ENCODE measurements around the gene SLC35F1. TPM values are rescaled to one million over a fixed set of nuclear protein-coding genes. Genes with fewer than 3 reads are reported as not detected.

SLC35F1 gene
- total and polyA plus RNA-seq, 8 donors = under 0.01 to 6.8 (median 0.38) TPM; not detected in 2

- intact Hi-C loops (cut with DNase I; ENCODE audit: low total_unique reads) = no loop called here
- peak in 1 of 2 donors; percentile 40 for DNase-seq
- H3K27me3 ChIP-seq = no peaks in the 10 kb centered on the region
- no peak overlapping the region for H3K4me3 ChIP-seq
- 33 to 56% (median 52%) methylated on average over 2 of the region's 2 CpGs for WGBS, 5 donors
- no peak overlapping the region for H3K27ac ChIP-seq
- TF ChIP-seq POLR2A (IDR thresholded peaks at IDR 0.05) (no peak), CTCF (IDR thresholded peaks at IDR 0.05) (no peak), EP300 (IDR thresholded peaks at IDR 0.05) (no peak), POLR2AphosphoS5 (IDR thresholded peaks at IDR 0.05) (no peak)
- H3K36me3 ChIP-seq = no peaks in the 10 kb centered on the region
- no peaks in the 10 kb centered on the region for H3K9me3 ChIP-seq
- H3K4me1 ChIP-seq = peaks cover 8 to 50% (median 26%) of the 10 kb centered on the region in 4 donors
These were observed 413.6 kb downstream of the SLC35F1 start for GRCh38 chr6:118320652-118321051.

DNA sequence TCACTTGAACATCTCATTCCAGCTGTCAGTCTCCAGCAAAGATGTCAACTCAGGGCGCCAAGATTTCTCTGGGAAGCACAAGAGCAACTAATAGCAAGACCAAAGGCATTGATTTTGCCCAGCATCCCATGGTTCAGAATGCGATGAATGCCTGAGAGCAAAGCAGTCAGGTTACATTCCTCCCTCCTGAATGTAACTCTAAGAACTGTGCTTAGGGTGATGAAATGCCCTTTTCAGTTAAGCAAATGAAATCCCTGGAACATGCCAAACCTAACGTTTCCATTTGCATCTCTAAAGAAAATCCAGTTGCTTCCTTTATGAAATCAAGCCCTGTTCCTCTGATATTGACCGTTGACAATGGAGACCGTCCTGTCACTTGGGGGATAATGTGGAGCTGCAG is 417.1 kb downstream of the SLC35F1 start:
- DNase-seq = no peak
- H3K9me3 ChIP-seq = no peaks in the 10 kb centered on the region
- no peak for TF ChIP-seq EP300 (IDR thresholded peaks at IDR 0.05)
- no peak for TF ChIP-seq POLR2A (IDR thresholded peaks at IDR 0.05)
- no peak for TF ChIP-seq CTCF (IDR thresholded peaks at IDR 0.05)
- TF ChIP-seq POLR2AphosphoS5 (IDR thresholded peaks at IDR 0.05) = no peak
- 69 to 78% (median 74%) methylated on average over 5 of the region's 5 CpGs for WGBS, 5 donors
- H3K27ac ChIP-seq = no peak overlapping the region
- no peak overlapping the region for H3K4me3 ChIP-seq
- intact Hi-C loops (cut with DNase I; ENCODE audit: low total_unique reads) = no loop called here
- peaks cover 0 to 35% (median 6%) of the 10 kb centered on the region in 4 donors for H3K4me1 ChIP-seq
- no peaks in the 10 kb centered on the region for H3K36me3 ChIP-seq
- no peaks in the 10 kb centered on the region for H3K27me3 ChIP-seq

GRCh38 chr6:118325220-118325860 is 418.3 kb downstream of the SLC35F1 start:
- Histone ChIP-seq H3K27me3 (no peaks in the 10 kb centered on the region), H3K4me1 (peaks cover 0 to 30% (median 3%) of the 10 kb centered on the region in 4 donors), H3K27ac (peak overlapping the region in 1 of 5 donors; percentile 3), H3K9me3 (no peaks in the 10 kb centered on the region), H3K4me3 (no peak overlapping the region), H3K36me3 (no peaks in the 10 kb centered on the region)
- DNase-seq = no peak
- WGBS, 5 donors = 74 to 86% (median 83%) methylated on average over 10 of the region's 10 CpGs
- TF ChIP-seq POLR2A (IDR thresholded peaks at IDR 0.05) (no peak), EP300 (IDR thresholded peaks at IDR 0.05) (no peak), POLR2AphosphoS5 (IDR thresholded peaks at IDR 0.05) (no peak), CTCF (IDR thresholded peaks at IDR 0.05) (no peak)
- intact Hi-C loops (cut with DNase I; ENCODE audit: low total_unique reads) = no loop called here

- no peak for DNase-seq
- H3K4me3 ChIP-seq = no peak overlapping the region
- H3K9me3 ChIP-seq = no peaks in the 10 kb centered on the region
- TF ChIP-seq POLR2A (IDR thresholded peaks at IDR 0.05) = no peak
- peak overlapping the region in 1 of 5 donors; percentile 19 for H3K27ac ChIP-seq
- H3K36me3 ChIP-seq = no peaks in the 10 kb centered on the region
- H3K27me3 ChIP-seq = no peaks in the 10 kb centered on the region
- intact Hi-C loops (cut with DNase I; ENCODE audit: low total_unique reads) = no loop called here
- peaks cover 0 to 25% (median 0%) of the 10 kb centered on the region in 4 donors for H3K4me1 ChIP-seq
These were observed 419.6 kb downstream of the SLC35F1 start for GRCh38 chr6:118326712-118327111.

DNA sequence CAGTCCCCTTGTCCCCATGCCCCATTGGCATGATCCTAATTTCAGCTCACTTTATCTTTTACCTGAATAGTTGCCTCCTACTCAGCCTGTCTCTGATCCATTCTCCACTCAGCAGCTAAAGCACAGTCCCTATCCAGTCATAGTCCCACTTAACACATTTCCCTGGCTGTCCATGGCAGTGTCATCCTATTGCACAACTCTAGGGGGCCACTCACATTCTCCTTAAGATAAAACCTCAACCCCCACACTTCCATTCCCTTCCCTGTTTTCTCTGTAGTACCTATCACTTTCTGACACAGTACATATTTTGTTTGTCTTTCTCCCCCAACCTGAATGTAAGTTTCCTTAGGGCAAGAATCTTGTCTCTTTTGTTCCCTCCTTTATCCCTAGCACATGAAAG is 420.2 kb downstream of the SLC35F1 start:
- TF ChIP-seq POLR2A (IDR thresholded peaks at IDR 0.05) (no peak), POLR2AphosphoS5 (IDR thresholded peaks at IDR 0.05) (no peak), EP300 (IDR thresholded peaks at IDR 0.05) (no peak), CTCF (IDR thresholded peaks at IDR 0.05) (no peak)
- H3K9me3 ChIP-seq = no peaks in the 10 kb centered on the region
- peak overlapping the region in 1 of 5 donors; percentile 19 for H3K27ac ChIP-seq
- DNase-seq = no peak
- H3K27me3 ChIP-seq = no peaks in the 10 kb centered on the region
- intact Hi-C loops (cut with DNase I; ENCODE audit: low total_unique reads) = no loop called here
- no peaks in the 10 kb centered on the region for H3K36me3 ChIP-seq
- H3K4me1 ChIP-seq = peaks cover 0 to 25% (median 0%) of the 10 kb centered on the region in 4 donors
- H3K4me3 ChIP-seq = no peak overlapping the region
